ENCODE data around the gene FASTKD2.

- TF ChIP-seq CTCF (IDR thresholded peaks at IDR 0.05; ENCODE audit: low read length), result no peak
- TF ChIP-seq EZH2 (IDR thresholded peaks at IDR 0.05; ENCODE audit: borderline replicate concordance, low read length), result no peak
These were observed 44.0 kb upstream of the FASTKD2 start for GRCh38 chr2:206721256-206721920.

Data from OCI-LY1 (cell line).